PC-9 (cell line): ENCODE results near the gene TMEM179B.

Experiments used
- CTCF ChIP-seq: fragments of 200-600 bp; sonication (generic); conservative IDR thresholded peaks from 2 replicates; pipeline ENCODE4 v1.6.1; 2017; ENCODE audit warnings: mixed run types, antibody characterized with exemption, mild to moderate bottlenecking, moderate library complexity
- EZH2 ChIP-seq: fragments of 200-600 bp; sonication (generic); IDR thresholded peaks from 2 replicates; pipeline ENCODE4 v1.8.0; 2017; ENCODE audit warnings: antibody characterized with exemption, low read depth

DNA sequence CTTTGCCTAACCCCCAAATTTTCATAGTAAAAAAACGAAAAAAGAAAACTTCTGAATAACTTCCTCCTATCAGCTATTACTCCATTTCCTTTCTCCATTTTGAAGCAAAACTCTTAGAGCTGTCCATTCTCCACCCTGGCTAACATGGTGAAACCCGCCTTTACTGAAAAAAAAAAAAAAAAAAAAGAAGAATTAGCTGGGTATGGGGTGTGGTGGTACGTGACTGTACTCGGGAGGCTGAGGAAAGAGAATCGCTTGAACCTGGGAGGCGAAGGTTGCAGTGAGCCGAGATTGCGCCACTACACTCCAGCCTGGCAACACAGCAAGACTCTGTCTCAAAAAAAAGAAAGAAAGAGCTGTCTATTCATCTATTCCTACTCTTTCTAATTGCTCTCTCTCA, 29.4 kb downstream of the TMEM179B start:
- no peak for TF ChIP-seq CTCF
- TF ChIP-seq EZH2 = no peak
